Stimulated activated CD4-positive, alpha-beta T cell treated with anti-CD3 and anti-CD28 coated beads, Interleukin-1b, Interleukin-23, amount 100 ng/mL, for 1 hour (primary cell): Measurements from ENCODE around the gene TEX28.
"Not testable (repeated sequence)": the region's sequence is repeated elsewhere in the genome, so short reads cannot be mapped to it uniquely, and the experiment has no call there.

ENCODE experiments used
- DNase-seq, 2 donors: peaks; one replicate each; pipeline ENCODE4 v3.0.0-alpha.2; 2020; ENCODE audit warnings: low read depth in 2 of 2

Gene TEX28

GRCh38 chrX:154247377-154248045 lies 47.4 kb downstream of the TEX28 start:
- not testable (repeated sequence) for DNase-seq

- not testable (repeated sequence) for DNase-seq
Observed at GRCh38 chrX:154239982-154240503, 54.9 kb downstream of the TEX28 start.

- DNase-seq, result not testable (repeated sequence)
Observed at GRCh38 chrX:154238939-154239559, 55.9 kb downstream of the TEX28 start.

GRCh38 chrX:154233620-154234019 lies 61.3 kb downstream of the TEX28 start:
- DNase-seq, result not testable (repeated sequence)

- not testable (repeated sequence) for DNase-seq
Observed at GRCh38 chrX:154231443-154231842, 63.5 kb downstream of the TEX28 start.

- DNase-seq, result not testable (repeated sequence)
Observed at GRCh38 chrX:154226706-154227105, 68.2 kb downstream of the TEX28 start.

- DNase-seq, result not testable (repeated sequence)
Observed at GRCh38 chrX:154225292-154225691, 69.6 kb downstream of the TEX28 start.
